HG03378 (cell line): ENCODE results near the gene RUNX3.
A peak's percentile ranks its signal among the peaks of the same experiment; 100 is the strongest.

ENCODE experiments used
- ATAC-seq: cut with Tn5 transposase; IDR thresholded peaks from one replicate; pipeline ENCODE4 v1.9.1; 2021; ENCODE audit warnings: mild to moderate bottlenecking, moderate library complexity; ENCODE audit not compliant: unreplicated experiment

The RUNX3 gene

DNA sequence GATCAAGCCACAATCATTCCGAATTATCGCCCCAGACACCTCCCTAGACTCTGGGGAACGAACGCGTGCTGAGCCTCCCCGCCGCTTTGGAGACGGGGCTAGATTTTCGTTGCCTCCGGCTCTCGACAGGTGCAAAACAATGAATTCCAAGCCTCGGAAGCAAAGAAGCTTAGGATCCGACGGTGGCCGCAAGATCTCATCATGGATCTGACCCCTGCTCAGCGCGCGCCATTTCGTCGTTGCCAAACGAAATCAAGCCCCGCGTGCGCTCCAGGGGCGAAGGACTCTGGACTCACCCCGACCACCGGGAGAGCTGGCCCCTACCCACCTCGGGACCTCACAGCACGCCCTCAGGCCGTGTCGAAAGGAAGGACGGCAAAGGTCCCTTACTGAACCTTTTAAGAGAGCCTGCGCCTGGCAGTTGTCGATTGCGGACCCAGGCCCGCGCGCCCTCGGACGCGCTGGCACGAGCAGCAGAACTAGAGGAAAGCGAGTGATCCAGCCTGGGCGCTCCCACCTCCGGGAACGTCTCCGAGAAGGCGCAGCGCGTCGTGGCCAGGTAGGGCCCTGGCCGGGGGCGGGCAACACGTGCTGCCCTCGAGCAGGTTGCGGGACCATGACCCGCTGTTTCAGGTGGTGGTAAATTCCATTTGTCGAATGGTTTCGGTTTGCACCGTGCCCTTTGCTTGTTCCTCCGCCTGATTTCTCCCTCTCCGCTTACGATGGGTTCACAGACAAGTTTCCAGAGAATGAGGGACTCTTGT lies 1.6 kb upstream of the RUNX3 start:
- ATAC-seq = no peak

DNA sequence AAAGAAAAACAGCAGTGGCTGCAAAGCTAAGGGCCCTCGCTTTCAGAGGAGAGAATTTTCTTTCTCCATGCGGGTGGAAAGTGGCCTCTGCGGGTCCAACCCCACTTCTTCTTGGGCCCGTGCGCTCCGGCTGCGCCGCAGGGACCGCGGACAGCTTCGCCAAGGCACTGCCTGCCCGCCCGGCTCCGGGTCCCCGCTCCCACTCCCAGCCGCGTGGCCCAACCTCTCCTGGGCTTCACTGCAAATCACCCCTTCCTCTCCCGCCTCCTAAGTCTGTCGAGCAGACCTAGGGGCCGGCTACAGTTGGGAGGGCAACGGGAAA lies 1.0 kb upstream of the RUNX3 start:
- ATAC-seq = no peak

DNA sequence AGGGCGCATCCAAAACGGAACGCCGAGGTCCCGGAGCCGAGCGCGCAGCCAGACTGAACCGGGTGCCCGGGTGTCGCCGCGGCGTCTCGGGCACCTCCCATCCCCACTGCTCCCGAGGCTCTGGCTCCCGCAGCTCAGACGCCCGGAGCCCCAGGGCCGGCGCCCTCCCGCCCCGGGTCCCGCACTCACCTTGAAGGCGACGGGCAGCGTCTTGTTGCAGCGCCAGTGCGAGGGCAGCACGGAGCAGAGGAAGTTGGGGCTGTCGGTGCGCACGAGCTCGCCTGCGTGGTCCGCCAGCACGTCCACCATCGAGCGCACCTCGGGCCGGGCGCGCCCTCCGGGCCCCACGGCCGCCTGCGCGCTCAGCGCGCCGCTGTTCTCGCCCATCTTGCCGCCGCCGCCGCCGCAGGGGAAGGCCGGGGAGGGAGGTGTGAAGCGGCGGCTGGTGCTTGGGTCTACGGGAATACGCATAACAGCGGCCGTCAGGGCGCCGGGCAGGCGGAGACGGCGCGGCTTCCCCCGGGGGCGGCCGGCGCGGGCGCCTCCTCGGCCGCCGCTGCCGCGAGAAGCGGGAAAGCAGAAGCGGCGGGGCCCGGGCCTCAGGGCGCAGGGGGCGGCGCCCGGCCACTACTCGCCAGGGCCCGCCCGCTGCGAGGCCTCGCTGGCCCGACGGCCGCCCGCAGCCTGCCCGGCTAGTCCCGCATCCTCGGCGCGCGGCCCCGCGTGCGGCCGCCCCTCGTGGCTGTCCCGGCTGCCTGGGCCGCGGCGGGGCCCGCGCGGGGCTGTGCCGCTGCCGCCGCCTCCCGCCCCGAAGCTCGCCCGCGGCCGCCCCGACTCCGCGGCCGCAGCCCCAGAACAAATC lies 447 bp downstream of the RUNX3 start:
- no peak for ATAC-seq

DNA sequence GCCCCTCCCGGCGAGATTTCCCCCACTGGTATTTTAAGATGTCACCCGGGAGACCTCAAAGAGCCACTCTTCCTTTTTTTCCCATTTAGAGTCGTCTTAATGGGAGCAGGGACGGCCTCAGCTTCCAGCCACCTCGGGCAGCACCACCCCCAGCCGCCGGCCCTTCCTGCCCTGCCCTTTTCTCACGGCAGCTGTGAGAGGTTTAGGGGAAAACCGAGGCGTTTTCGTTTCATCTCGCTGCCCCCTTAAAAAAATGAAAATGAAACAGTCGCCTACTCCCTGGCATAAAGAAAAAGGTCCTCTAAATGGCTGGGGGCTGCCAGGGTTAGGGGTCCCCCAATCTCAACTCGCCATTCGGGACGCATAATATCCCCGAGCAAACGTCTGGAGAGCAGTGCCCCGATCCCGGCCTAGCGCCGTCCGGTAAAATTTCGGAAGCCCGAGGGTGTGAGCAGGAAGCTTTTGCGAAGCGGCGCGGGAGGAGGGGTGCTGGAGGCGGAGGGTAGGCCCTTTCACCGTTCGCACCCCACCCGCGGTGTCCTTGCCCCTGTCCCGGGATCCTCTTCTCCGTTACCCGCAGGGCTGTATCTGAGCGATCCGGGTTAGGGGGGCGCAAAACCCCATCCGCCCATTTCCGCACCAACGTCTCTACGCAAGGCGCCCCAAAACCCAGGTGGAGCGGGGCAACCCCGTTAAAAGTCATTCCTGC lies 1.2 kb downstream of the RUNX3 start:
- no peak for ATAC-seq

DNA sequence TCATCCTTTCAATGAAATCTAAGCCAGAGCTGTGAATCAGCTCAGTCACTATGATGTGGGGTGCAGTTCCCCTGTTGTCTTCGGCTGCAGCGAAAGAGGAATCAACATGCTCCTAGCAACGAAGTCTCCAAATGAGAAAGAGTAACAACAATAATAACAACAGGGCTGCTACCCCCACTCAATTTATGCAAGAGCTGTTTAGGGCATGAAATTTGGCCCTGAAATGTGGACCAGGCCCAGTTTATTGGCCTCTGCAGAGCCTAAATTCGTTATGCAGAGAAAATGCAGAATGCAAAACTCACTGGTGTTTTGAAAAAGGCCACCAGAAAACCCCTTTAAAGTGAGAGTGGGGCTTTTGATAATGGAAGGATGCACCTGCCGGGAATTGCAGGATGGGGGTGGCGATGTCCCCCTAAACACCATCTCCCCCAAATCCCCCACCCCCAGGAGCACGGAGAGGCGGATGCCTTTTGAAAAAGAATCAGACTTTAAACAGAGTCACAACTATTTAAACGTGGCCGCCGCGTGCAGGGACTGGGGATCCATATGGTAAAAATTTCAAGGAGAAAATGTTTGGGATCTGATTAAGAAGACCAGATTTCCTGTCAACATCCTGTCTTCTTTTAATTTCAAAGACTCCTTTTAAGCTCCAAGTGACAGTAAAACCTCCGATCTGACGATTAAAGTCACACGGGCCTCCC lies 1.9 kb downstream of the RUNX3 start:
- ATAC-seq = no peak

DNA sequence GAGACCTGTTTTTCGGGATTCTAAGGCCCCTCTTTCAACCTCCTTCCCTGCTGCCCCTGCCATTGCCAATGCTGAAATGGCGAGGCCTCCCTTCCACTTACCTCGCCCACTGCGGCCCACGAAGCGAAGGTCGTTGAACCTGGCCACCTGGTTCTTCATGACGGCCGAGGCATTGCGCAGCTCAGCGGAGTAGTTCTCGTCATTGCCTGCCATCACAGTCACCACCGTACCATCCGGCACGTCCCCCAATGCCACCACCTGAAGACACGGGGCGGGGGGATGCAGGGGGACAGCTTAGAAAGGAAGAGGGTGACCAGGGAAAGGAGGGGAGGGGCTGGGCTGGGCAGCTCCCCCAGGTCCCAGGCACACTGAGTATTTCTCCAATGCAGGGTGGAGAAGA lies 2.6 kb downstream of the RUNX3 start:
- no peak for ATAC-seq

DNA sequence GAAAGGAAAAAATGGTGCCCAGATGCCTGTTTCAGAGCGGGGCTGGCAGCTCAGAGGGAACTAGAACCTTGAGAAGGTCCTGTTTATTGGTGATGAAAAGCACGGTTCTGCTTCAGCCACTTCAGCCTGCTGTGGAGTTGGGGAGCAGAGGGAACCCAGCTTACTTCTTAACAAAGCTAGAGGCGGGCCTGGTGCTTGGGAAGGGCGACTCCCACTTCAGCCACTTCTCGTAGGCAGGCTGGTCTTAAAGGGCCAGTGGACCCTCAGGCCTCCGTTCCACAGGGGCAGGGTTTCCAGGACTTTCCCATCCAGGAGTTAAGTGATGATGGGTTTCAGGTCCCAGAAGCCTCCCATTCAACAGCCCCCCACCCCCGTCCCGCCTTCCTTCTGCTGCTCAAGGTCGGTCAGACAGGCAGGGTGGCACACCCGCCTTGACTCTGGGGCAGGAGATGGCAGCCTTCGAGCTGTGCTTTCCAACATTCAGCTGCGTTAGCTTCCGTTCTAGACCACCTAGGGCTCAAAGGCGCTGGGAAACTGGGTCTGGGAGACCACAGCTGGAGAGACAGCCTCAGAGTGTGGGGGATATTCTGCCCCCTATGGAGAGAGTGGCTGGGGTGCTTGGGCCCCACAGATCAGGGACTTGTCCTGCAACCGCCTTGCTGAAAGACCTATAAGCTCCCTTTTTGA lies 3.4 kb downstream of the RUNX3 start:
- ATAC-seq = no peak

DNA sequence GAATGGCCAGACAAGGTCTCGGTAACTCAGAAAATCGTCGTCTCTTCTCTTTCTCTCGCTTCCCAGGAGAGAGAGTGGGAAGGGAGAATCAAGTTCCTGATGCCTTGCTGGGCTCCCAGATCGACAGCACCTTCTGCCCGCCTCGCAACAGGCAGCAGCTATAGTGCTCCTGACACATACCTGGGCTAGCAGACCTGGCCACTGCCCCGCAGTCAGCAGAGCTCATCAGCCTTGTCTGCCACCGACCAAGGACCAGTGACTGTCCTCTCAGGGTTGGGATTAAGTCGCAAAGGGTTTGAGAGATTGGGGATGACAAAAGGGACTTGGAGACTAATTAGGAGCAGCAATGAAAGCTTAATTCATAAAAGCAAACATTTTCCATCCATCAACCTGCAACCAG lies 4.1 kb downstream of the RUNX3 start:
- no peak for ATAC-seq

DNA sequence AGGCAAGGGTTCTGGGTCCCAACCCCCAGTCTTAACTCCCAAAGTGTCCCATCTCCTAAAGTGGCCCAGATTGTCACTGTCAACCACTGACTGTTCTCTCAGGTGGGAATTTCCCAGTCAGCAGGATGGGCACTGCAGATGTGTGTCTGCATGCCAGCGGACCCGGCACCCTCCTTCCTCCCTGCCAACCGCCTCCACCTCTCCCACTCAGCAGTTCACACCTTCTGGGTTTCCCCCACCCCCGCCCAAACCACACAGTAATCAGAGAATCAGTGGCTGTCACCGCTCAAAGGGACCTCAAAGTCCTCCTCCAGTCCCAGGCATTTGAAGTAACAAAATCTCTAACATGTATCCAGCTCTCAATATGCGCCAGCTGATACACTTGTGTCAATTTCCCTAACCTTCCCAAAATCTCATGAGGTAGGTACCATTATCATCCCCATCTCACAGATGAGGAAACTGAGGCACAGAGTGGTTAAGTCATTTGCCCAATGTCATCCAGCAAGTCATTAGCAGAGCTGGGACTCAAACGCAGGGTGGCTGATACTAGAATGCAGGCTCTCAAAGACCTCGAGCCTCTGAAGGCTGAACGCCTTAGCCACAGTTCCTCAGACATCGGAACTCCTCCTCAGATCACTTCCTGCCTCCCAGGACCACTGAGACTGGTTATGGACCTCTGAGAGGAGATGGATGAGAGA lies 4.8 kb downstream of the RUNX3 start:
- ATAC-seq = no peak

DNA sequence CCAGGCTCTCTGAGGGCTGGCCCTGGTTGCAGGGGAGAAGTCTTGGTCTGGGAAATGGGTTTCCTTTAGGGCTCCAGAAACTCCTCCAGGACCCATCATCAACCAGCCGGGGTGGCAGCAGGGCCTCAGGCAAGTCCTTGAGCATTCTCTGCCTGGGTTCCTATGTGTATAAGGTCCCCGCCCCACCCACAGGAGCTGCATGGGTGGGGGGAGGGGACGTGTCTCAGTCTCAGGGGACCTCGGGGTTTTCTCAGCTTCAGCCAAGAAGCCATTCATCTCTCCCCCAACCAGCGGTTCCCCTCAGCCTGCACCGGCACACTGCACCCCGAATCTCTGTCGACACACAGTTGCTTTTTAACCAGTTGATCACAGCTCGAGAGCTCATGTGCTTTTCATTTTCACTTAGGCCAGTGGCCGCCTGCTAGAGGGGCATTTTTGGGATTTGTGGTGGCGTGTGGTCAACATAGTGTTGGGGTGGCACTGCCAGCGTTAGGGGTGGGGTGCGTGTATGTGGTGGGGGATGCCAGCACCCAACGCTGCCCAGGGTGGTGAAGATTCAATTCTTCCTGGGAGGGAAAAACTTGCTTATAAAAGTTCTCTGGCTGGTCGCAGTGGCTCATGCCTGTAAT lies 6.5 kb downstream of the RUNX3 start:
- ATAC-seq = peak; percentile 33

DNA sequence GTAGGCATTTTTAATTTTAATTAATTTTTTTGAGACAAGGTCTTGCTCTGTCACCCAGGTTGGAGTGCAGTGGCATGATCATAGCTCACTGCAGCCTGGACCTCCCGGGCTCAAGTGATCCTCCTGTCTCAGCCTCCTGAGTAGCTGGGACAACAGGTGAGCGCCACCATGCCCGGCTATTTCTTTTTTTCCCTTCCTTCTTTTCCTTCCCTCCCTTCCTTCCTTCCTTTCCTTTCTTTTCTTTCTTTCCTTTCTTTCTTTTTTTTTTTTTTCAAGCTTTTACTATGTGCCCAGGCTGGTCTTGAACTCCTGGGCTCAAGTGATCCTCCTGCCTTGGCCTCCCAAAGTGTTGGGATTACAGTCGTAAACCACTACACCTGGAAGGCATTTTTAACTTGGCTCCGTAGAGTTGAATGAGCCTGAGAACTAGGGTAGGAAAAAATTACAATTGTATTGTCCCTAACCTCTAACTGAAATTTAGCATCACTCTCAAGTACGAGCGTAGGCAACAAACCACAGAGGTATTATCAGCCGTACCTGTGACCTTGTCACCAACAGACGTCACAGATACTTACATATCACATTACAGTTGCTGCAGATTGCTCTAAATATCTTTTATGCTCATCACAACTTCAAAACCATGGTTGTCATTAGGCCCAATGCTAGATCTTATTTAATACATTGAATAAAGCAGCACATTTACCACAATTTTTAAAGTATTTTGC lies 8.0 kb downstream of the RUNX3 start:
- no peak for ATAC-seq

DNA sequence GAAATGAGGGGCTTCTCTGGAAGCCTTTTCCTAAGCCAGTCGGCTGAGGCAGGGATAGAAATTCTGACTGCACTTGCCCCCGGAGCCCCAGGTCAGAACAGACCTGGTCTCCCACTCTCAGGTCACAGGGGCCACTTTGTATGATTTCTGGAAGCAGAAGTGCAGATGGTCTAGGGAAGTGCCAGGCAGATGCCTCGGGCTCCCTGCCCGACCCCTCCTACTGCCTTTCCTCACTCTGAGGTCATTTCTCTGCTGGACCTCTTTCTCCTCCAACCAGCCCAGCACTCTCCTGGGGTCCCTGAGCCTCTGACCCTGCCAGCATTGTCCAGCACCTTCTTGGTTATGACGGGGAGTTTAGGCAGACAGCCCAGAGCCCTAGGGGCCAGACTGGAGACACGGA lies 8.7 kb downstream of the RUNX3 start:
- no peak for ATAC-seq

DNA sequence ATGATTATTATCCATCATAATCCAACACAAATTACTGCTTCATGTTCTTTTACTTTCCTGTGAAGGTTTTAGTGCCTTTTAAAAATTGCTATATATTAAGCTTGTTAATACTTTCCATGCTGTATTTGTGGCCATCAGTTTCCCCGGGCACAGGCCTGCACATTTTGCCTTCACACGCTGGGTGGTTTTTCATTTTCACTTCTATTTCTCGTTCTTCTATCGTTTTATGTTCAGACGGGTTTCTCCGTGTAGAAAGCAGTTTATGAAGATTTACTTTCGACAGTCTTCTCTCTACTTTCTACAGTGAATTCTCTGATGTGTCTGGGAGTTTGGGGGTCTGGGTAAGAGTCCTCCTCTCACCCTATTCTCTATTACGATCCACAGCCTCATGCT lies 9.5 kb downstream of the RUNX3 start:
- no peak for ATAC-seq

DNA sequence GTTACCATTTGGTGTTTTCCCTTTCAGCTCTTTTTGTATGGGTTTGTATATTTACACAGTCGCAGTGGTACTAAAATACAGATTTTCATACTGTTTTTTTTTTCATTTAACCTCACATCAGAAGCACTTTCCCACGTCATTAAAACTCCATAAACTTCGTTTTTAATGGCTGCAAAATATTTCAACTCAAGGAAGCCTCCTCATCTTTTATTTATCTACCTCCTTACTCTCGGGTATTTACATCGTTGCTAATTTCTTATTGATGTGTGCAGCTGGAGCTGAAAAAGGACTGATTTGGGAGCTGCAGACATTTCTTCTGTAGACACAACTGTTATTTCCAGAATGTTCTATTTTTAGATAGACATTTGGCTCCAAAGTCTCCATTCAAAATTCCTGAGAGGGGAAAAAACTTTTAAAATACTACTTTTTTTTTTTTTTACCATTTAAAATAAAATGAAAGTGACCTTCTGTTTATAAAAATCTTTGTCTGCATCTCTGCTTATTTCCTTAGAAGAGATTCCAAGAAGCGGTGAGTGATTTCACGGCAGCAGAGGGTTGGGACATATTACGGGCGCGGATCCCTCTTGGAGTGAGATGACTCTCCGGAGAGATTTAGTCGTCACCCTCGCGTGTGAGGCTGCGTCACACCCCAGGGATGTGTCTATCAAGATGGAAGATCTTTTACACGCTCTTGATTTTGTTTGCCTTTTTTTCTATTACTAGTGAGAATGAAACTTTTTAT lies 10.1 kb downstream of the RUNX3 start:
- ATAC-seq = no peak

DNA sequence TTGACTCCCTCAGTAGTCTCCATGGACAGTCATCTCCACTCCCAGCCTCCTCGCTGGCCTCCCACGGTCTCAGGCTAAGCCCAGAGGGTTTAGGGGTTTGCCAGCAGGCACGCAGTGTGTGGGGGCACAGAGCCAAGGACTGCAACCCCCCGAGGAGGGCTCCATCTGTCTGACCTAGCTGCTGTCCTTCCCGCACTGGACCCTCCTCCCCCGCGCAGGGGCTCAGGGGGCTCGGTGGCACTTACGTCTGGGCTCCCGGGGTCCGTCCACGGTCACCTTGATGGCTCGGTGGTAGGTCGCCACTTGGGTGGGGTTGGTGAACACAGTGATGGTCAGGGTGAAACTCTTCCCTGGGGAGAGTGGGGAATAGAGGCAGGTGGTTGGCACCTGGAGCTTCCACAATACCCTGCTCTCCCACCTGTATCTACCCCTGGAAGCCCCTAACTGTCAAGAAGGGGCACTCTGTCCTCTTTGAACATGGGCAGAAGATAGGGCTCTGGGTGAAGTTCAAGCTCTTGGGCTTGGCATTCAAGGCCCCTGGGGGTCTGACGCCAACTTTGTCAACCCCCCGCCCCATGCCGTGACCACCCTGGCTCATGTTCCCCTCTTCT lies 11.0 kb downstream of the RUNX3 start:
- no peak for ATAC-seq

DNA sequence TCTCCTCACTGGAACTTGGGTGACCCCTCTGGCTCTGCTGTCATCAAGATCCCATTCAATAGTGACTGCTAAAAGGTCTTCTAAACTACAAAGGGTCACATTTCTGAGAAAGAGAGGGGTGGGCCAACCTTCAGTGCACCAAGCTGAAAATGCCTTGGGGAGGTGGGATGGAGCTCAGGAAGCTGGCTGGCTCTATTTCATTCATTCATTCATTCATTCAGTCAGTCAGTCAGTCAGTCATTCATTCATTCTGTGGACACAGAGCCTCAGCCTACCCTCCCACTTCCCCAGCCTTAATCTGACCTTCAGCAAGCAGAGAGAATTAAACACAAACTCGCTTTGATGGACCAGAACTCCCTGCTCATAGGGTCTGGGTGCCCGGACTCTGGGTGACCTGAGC lies 11.7 kb downstream of the RUNX3 start:
- no peak for ATAC-seq

DNA sequence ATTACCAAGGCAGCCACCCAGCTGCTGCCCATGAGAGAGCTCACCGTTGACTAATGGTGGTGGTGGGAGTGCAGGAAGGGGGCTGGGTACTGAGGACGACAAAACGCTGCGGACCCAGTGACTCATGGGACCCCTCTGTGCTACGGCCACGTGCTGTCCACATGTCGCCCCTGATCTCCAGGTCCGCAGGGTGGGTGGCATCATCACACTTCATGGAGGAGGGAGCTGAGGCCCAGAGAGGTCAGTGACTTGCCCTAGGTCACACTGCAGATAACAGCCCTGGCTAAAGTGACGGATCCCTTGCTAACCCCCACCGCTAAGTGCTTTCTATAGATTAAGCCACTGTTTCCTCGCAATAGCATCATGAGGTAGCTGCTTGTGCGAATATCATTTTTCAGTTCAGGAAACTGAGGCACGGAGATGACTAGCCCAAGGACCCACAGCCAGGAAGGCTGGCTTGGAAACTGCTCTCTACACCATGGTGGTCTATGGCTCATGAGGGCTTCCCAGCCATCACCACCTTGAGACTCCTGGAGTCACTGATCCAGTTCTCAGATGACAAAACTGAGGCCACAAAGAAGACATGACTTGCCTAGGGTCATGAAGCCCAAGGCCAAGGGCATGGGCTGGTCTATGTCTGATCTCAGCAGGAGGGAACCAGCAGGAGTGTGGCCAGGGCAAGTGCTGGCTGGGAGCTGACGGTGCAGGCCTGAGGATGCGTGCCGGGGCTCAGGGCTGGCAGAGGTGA lies 12.6 kb downstream of the RUNX3 start:
- ATAC-seq = no peak
